ENCODE results near the gene CRLF3. TPM values are rescaled to one million over a fixed set of nuclear protein-coding genes. Genes with fewer than 3 reads are reported as not detected.
"Not testable (repeated sequence)": the region's sequence is repeated elsewhere in the genome, so short reads cannot be mapped to it uniquely, and the experiment has no call there.

Gene CRLF3
- total RNA-seq, 1 donor, result 75.0 TPM

DNA sequence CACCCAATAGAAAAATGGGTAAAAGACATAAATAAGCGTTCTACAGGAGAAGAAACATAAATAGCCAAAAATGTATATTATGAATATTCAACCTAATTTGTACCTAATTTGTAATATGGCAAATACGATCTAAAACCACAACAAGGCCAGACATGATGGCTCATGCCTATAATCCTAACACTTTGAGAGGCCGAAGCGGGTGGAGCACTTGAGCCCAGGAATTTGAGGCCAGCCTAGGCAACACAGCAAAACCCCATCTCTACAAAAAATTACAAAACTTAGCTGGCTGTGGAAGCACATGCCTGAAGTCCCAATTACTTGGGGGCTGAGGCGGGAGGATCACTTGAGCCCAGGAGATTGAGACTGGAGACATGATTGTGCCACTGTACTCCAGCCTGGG, 30.1 kb downstream of the CRLF3 start:
- Histone ChIP-seq H3K4me3 (ENCODE audit: low read length) (no peak overlapping the region), H3K27me3 (ENCODE audit: insufficient read depth, low read length) (no peaks in the 10 kb centered on the region), H3K4me1 (ENCODE audit: insufficient read depth, low read length) (no peaks in the 10 kb centered on the region), H3K9me3 (ENCODE audit: low read depth, low read length) (no peaks in the 10 kb centered on the region)

DNA sequence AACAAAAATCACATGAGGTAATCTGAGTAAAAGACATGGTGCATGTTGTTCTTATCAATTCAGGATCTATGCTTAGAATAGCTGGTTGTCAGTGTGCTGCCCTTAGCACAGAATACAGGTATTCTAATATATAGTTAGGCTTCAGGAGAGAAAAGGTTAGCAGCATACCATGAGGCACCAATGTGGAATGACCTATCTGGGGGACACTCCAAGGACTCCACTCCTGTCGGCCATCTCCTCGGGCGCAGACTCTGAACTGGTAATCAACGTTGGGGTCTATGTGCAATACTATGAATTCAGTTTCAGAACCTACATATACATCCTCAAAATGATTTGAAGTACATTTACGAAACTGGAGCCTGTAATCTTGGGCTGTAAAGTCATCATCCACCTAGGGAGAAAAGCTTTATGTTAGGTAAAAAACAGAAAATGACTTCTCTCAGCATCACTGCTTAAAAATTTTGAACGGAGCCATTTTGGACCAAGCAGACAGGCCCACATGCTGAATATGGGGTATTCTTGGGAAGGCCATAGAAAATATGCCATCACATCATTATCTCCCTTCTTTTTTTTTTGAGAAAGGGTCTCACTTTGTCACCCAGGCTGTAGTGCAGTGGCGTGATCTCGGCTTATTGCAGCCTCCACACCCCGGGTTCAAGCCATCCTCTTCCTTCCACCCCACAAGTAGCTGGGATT, 31.1 kb downstream of the CRLF3 start:
- H3K4me1 ChIP-seq (ENCODE audit: insufficient read depth, low read length), result no peaks in the 10 kb centered on the region
- H3K9me3 ChIP-seq (ENCODE audit: low read depth, low read length), result no peaks in the 10 kb centered on the region
- H3K27me3 ChIP-seq (ENCODE audit: insufficient read depth, low read length), result no peaks in the 10 kb centered on the region
- no peak overlapping the region for H3K4me3 ChIP-seq (ENCODE audit: low read length)

DNA sequence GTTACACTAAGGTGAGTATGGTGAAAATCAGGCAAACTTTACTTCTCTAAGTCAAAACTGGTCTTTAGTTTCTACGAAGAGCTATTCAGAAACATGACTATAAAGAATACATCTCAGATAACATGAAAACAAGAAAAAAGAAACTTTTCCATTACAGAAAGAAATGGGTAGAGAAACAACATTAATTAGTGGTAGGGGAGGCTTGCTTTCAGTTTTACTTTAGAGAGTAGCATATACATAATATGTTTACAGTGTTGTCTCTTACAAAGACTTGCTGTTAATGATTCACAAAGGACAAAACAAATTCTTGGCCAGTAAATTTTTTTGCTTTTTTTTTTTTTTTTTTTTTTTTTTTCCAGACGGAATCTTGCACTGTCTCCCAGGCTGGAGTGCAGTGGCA, 34.2 kb downstream of the CRLF3 start:
- no peaks in the 10 kb centered on the region for H3K4me1 ChIP-seq (ENCODE audit: insufficient read depth, low read length)
- no peaks in the 10 kb centered on the region for H3K27me3 ChIP-seq (ENCODE audit: insufficient read depth, low read length)
- H3K4me3 ChIP-seq (ENCODE audit: low read length), result no peak overlapping the region

DNA sequence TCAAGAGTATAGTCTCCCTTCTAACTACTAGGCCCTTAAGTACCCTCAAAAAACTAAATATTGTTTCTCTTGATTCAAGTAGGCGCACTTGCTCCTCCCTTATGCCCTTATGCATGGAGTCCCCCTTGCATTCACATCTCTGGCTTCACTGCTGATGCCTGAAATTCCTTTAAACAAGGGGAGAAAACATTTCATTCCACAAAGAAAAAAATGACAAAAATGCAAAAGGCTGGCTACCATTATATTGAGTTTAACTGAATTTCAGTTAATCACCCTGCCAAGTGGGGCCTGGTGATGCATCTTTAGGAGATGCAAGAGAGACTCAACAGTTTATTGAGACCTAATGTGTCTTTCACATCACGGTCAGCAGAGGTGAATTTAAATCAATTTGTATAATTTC, 35.6 kb downstream of the CRLF3 start:
- Histone ChIP-seq H3K4me3 (ENCODE audit: low read length) (no peak overlapping the region), H3K27me3 (ENCODE audit: insufficient read depth, low read length) (no peaks in the 10 kb centered on the region), H3K4me1 (ENCODE audit: insufficient read depth, low read length) (no peaks in the 10 kb centered on the region), H3K9me3 (ENCODE audit: low read depth, low read length) (no peaks in the 10 kb centered on the region)

More for the DNA sequence above, 34.2 kb downstream of the CRLF3 start:
- H3K9me3 ChIP-seq (ENCODE audit: low read depth, low read length), result no peaks in the 10 kb centered on the region

GRCh38 chr17:30782206-30782605, 42.3 kb downstream of the CRLF3 start:
- no peak overlapping the region for H3K4me3 ChIP-seq (ENCODE audit: low read length)
- no peaks in the 10 kb centered on the region for H3K4me1 ChIP-seq (ENCODE audit: insufficient read depth, low read length)
- H3K27me3 ChIP-seq (ENCODE audit: insufficient read depth, low read length), result no peaks in the 10 kb centered on the region
- no peaks in the 10 kb centered on the region for H3K9me3 ChIP-seq (ENCODE audit: low read depth, low read length)

GRCh38 chr17:30780343-30780742, 44.1 kb downstream of the CRLF3 start:
- Histone ChIP-seq H3K4me3 (ENCODE audit: low read length) (no peak overlapping the region), H3K4me1 (ENCODE audit: insufficient read depth, low read length) (no peaks in the 10 kb centered on the region), H3K9me3 (ENCODE audit: low read depth, low read length) (no peaks in the 10 kb centered on the region), H3K27me3 (ENCODE audit: insufficient read depth, low read length) (no peaks in the 10 kb centered on the region)

GRCh38 chr17:30768771-30769170, 55.7 kb downstream of the CRLF3 start:
- H3K9me3 ChIP-seq (ENCODE audit: low read depth, low read length); H3K4me1 ChIP-seq (ENCODE audit: insufficient read depth, low read length); H3K27me3 ChIP-seq (ENCODE audit: insufficient read depth, low read length); H3K4me3 ChIP-seq (ENCODE audit: low read length): not testable (repeated sequence)

DNA sequence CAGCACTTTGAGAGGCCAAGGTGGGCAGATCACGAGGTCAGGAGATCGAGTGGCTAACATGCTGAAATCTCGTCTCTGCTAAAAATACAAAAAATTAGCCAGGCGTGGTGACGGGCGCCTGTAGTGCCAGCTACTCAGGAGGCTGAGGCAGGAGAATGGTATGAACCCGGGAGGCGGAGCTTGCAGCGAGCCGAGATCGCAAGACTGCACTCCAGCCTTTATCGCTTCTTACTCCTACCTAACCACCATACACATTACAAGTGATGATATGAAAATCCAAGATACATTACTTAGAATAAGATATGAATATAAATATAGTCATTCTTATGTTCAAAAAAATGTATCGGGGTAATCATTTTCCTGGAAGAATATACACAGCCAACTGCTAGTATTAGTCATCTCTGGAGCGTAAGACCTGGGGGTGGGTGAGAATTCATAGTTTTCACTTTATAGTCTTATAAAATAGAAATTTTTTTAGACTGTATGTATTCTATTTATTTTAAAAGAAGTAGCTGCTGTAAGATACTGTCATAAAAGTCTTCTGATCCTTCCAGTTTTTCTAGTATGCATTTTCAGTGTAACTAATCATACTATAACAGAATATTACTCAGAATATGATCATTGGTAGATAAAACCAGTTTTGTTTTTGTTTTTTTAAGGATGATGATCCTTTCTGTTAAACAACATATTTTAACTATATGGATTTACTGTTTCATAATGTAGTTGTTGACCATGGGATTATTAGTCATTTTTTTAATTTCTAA, 56.7 kb downstream of the CRLF3 start:
- not testable (repeated sequence) for H3K4me3 ChIP-seq (ENCODE audit: low read length); H3K4me1 ChIP-seq (ENCODE audit: insufficient read depth, low read length); H3K27me3 ChIP-seq (ENCODE audit: insufficient read depth, low read length); H3K9me3 ChIP-seq (ENCODE audit: low read depth, low read length)

GRCh38 chr17:30761060-30761459, 63.4 kb downstream of the CRLF3 start:
- Histone ChIP-seq H3K4me3 (ENCODE audit: low read length) (no peak overlapping the region), H3K27me3 (ENCODE audit: insufficient read depth, low read length) (no peaks in the 10 kb centered on the region), H3K4me1 (ENCODE audit: insufficient read depth, low read length) (no peaks in the 10 kb centered on the region), H3K9me3 (ENCODE audit: low read depth, low read length) (no peaks in the 10 kb centered on the region)

- H3K4me3 ChIP-seq (ENCODE audit: low read length); H3K27me3 ChIP-seq (ENCODE audit: insufficient read depth, low read length); H3K4me1 ChIP-seq (ENCODE audit: insufficient read depth, low read length); H3K9me3 ChIP-seq (ENCODE audit: low read depth, low read length): not testable (repeated sequence)
These were observed 71.2 kb downstream of the CRLF3 start for GRCh38 chr17:30753291-30753690.

GRCh38 chr17:30750982-30751381, 73.5 kb downstream of the CRLF3 start:
- not testable (repeated sequence) for H3K4me1 ChIP-seq (ENCODE audit: insufficient read depth, low read length); H3K9me3 ChIP-seq (ENCODE audit: low read depth, low read length); H3K27me3 ChIP-seq (ENCODE audit: insufficient read depth, low read length); H3K4me3 ChIP-seq (ENCODE audit: low read length)

DNA sequence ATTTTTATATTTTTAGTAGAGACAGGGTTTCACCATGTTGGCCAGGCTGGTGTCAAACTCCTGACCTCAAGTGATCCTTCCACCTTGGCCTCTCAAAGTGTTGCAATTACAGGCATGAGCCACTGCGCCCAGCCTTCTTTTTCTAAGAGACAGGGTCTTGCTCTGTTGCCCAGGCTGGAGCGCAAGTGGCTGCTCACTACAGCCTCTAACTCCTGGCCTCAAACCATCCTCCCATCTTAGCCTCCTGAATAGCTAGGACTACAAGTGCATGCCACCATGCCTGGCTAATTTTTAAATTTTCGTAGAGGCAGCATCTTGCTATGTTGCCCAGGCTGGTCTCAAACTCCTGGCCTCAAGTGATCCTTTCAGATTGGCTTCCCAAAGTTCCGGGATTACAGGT, 76.9 kb downstream of the CRLF3 start:
- not testable (repeated sequence) for H3K4me3 ChIP-seq (ENCODE audit: low read length)

DNA sequence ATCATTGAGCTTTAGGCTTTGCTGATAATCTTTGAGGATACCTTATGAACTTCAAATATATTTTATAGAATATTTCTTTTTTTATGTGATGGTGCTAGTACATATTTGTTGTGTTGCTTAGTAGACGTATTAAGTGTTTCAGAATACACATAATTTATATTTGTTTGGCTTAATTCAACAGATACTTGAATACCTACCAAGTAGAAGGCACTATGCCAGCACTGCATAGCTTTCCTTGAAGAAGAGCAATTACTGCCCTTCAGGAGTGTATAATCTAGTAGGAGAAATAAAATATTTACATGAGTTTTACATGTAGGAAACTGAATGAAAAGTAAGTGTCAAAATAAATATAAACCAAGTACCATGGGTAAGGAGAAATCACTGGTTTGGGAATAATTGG, 81.8 kb downstream of the CRLF3 start:
- H3K27me3 ChIP-seq (ENCODE audit: insufficient read depth, low read length); H3K4me3 ChIP-seq (ENCODE audit: low read length); H3K9me3 ChIP-seq (ENCODE audit: low read depth, low read length); H3K4me1 ChIP-seq (ENCODE audit: insufficient read depth, low read length): not testable (repeated sequence)

More for the DNA sequence above, 76.9 kb downstream of the CRLF3 start:
- H3K9me3 ChIP-seq (ENCODE audit: low read depth, low read length); H3K27me3 ChIP-seq (ENCODE audit: insufficient read depth, low read length); H3K4me1 ChIP-seq (ENCODE audit: insufficient read depth, low read length): not testable (repeated sequence)

GRCh38 chr17:30736371-30736770, 88.1 kb downstream of the CRLF3 start:
- not testable (repeated sequence) for H3K4me1 ChIP-seq (ENCODE audit: insufficient read depth, low read length); H3K4me3 ChIP-seq (ENCODE audit: low read length); H3K27me3 ChIP-seq (ENCODE audit: insufficient read depth, low read length); H3K9me3 ChIP-seq (ENCODE audit: low read depth, low read length)

DNA sequence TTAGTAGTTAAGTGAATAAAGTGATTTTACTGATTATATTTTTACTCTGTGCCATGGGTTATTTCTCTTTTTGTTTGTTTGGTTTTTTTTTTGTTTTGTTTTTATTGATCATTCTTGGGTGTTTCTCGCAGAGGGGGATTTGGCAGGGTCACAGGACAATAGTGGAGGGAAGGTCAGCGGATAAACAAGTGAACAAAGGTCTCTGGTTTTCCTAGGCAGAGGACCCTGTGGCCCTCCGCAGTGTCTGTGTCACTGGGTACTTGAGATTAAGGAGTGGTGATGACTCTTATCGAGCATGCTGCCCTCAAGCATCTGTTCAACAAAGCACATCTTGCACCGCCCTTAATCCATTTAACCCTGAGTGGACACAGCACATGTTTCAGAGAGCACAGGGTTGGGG, 88.8 kb downstream of the CRLF3 start:
- not testable (repeated sequence) for H3K4me3 ChIP-seq (ENCODE audit: low read length); H3K27me3 ChIP-seq (ENCODE audit: insufficient read depth, low read length); H3K9me3 ChIP-seq (ENCODE audit: low read depth, low read length)
- peaks cover 11% of the 10 kb centered on the region for H3K4me1 ChIP-seq (ENCODE audit: insufficient read depth, low read length)

GRCh38 chr17:30735206-30735605, 89.3 kb downstream of the CRLF3 start:
- not testable (repeated sequence) for H3K27me3 ChIP-seq (ENCODE audit: insufficient read depth, low read length); H3K4me3 ChIP-seq (ENCODE audit: low read length); H3K9me3 ChIP-seq (ENCODE audit: low read depth, low read length)
- peaks cover 15% of the 10 kb centered on the region for H3K4me1 ChIP-seq (ENCODE audit: insufficient read depth, low read length)

Measured in mononuclear cell (primary cell).